Neural cell (in vitro differentiated cells): Measurements from ENCODE around the gene CHST8. TPM values are rescaled to one million over a fixed set of nuclear protein-coding genes. Genes with fewer than 3 reads are reported as not detected.

Experiments
- H2AFZ ChIP-seq: fragments of 200-600, 300-800 bp; sonication (generic), shearing (Covaris generic); 2 replicates; pipeline ENCODE4 v1.6.0; 2014; ENCODE audit warnings: low read depth, mild to moderate bottlenecking, antibody characterized with exemption, low read length, moderate library complexity
- H3F3A ChIP-seq: fragments of 200-600 bp; shearing (Covaris generic); 2 replicates; pipeline ENCODE4 v1.6.1; 2016; ENCODE audit warnings: mild to moderate bottlenecking, moderate library complexity, mixed read lengths, antibody characterized with exemption, low read length; ENCODE audit not compliant: insufficient read depth, poor library complexity, severe bottlenecking
- H3K27ac ChIP-seq: fragments of 200-600, 300-800 bp; sonication (generic), shearing (Covaris generic); 2 replicates; pipeline ENCODE4 v1.5.1; 2014; ENCODE audit warnings: mild to moderate bottlenecking, low read length, moderate library complexity
- H3K27me3 ChIP-seq: fragments of 300-800, 200-600 bp; sonication (generic), shearing (Covaris generic); 2 replicates; pipeline ENCODE4 v1.6.0; 2014; ENCODE audit warnings: mild to moderate bottlenecking, low read depth, low read length, moderate library complexity; ENCODE audit not compliant: insufficient read depth
- H3K36me3 ChIP-seq: fragments of 300-800, 200-600 bp; sonication (generic), shearing (Covaris generic); 2 replicates; pipeline ENCODE4 v1.5.1; 2014; ENCODE audit warnings: mild to moderate bottlenecking, antibody characterized with exemption, low read length, moderate library complexity; ENCODE audit not compliant: insufficient read depth
- H3K4me2 ChIP-seq: fragments of 300-800, 200-600 bp; sonication (generic), shearing (Covaris generic); 2 replicates; pipeline ENCODE4 v1.6.0; 2014; ENCODE audit warnings: mild to moderate bottlenecking, low read length
- H3K4me3 ChIP-seq: fragments of 300-800, 200-600 bp; sonication (generic), shearing (Covaris generic); 2 replicates; pipeline ENCODE4 v1.5.1; 2014; ENCODE audit warnings: mild to moderate bottlenecking, low read length, moderate library complexity
- H3K79me2 ChIP-seq: fragments of 200-600 bp; shearing (Covaris generic); replicated peaks from 2 replicates; pipeline ENCODE4 v1.6.0; 2014; ENCODE audit warnings: mild to moderate bottlenecking, low read length, moderate library complexity; ENCODE audit not compliant: insufficient read depth
- H3K9ac ChIP-seq: fragments of 300-800, 200-600 bp; sonication (generic), shearing (Covaris generic); 2 replicates; pipeline ENCODE4 v1.6.1; 2016; ENCODE audit warnings: mild to moderate bottlenecking, low read length, mixed read lengths
- H3K9me2 ChIP-seq: fragments of 200-600 bp; shearing (Covaris generic); 2 replicates; pipeline ENCODE4 v1.6.1; 2016; ENCODE audit warnings: mild to moderate bottlenecking, low read length, mixed read lengths; ENCODE audit not compliant: insufficient read depth
- H3K9me3 ChIP-seq: fragments of 200-600, 300-800 bp; sonication (generic), shearing (Covaris generic); 2 replicates; pipeline ENCODE4 v1.6.1; 2016; ENCODE audit warnings: mild to moderate bottlenecking, mixed run types, low read length, moderate library complexity, mixed read lengths
- H4K20me1 ChIP-seq: fragments of 200-600 bp; shearing (Covaris generic); 2 replicates; pipeline ENCODE4 v1.6.1; 2016; ENCODE audit warnings: mild to moderate bottlenecking, mixed run types; ENCODE audit not compliant: insufficient read depth
- EP300 ChIP-seq: fragments of 450-650 bp; conservative IDR thresholded peaks from 2 replicates; pipeline ENCODE4 v1.6.1; 2014; ENCODE audit warnings: antibody characterized with exemption, mild to moderate bottlenecking, moderate library complexity; ENCODE audit not compliant: poor library complexity, severe bottlenecking
- EZH2 ChIP-seq: fragments of 200-600, 300-800 bp; shearing (Covaris generic), sonication (generic); IDR thresholded peaks from 2 replicates; pipeline ENCODE4 v1.6.1; 2014; ENCODE audit warnings: antibody characterized with exemption, low read length, borderline replicate concordance, mild to moderate bottlenecking; ENCODE audit not compliant: insufficient read depth, poor library complexity, severe bottlenecking
- MXI1 ChIP-seq: fragments of 450-650 bp; conservative IDR thresholded peaks from 2 replicates; pipeline ENCODE4 v1.6.1; 2014; ENCODE audit warnings: antibody characterized with exemption, mild to moderate bottlenecking; ENCODE audit not compliant: poor library complexity, severe bottlenecking
- POLR2AphosphoS5 ChIP-seq: IDR thresholded peaks from 2 replicates; pipeline ENCODE4 v1.6.1; 2012
- RAD21 ChIP-seq: fragments of 450-650 bp; conservative IDR thresholded peaks from 2 replicates; pipeline ENCODE4 v1.6.1; 2014; ENCODE audit warnings: antibody characterized with exemption, mild to moderate bottlenecking, moderate library complexity
- SMC3 ChIP-seq: fragments of 450-650 bp; conservative IDR thresholded peaks from 2 replicates; pipeline ENCODE4 v1.6.1; 2014; ENCODE audit warnings: antibody characterized with exemption, mild to moderate bottlenecking, moderate library complexity; ENCODE audit not compliant: poor library complexity
- TAF1 ChIP-seq: IDR thresholded peaks from 2 replicates; pipeline ENCODE4 v1.6.1; 2012; ENCODE audit warnings: low read depth
- polyA plus RNA-seq: library from polyadenylated mRNA; depleted of rRNA; stranded (reverse); fragments of >200 nt; gene quantifications from 2 replicates; pipeline ENCODE4 v1.2.3, GENCODE V29; 2014
- TF ChIP-seq, protein P1 (sequence below): fragments of 450-650 bp; IDR thresholded peaks from 2 replicates; pipeline ENCODE4 v1.5.1; 2014; ENCODE audit warnings: antibody characterized with exemption, mild to moderate bottlenecking, moderate library complexity; ENCODE audit not compliant: poor library complexity, severe bottlenecking
- TF ChIP-seq, protein P2 (sequence below): IDR thresholded peaks from 2 replicates; pipeline ENCODE4 v1.6.1; 2012; ENCODE audit warnings: borderline replicate concordance

Gene CHST8
- polyA plus RNA-seq, 1 donor from 2014 or later, result 7.1 TPM

DNA sequence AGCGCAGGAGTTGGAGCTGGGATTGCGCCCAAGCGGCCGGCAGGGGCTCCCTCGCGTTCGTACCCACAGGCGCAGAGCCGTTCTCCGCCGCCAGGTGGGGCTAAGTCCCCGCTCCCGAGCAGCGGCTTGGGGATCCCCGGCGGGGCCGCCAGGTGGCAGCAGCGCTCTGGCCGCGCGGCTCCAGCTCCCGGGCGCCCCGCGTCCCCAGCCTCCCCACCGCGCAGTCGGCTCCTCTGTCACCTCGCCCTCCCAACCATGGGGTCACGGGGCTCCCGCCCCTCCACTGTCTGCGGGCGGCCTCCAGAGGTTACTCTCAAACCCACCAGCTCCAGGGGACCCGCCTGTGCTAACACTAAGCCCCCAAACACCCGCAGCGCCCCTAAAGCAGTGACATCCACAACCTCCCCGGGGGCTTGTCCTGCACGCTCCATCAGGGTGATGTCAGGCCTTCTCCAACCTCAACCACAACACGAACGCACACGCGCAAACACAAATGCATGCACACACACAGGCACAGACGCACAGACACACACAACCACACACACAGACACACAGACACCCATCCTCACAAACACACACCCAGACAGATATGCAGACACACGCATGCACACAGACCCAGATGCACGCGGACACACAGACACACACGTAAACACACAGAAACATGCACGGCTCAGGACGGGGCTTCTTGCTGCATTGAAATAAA is 156.5 kb downstream of the CHST8 start:
- H3K9ac ChIP-seq, result peak overlapping the region; percentile 38
- H3K79me2 ChIP-seq, result no peaks in the 10 kb centered on the region
- no peaks in the 10 kb centered on the region for H3K27me3 ChIP-seq
- no peaks in the 10 kb centered on the region for H3K9me2 ChIP-seq
- H3K36me3 ChIP-seq, result no peaks in the 10 kb centered on the region
- H2AFZ ChIP-seq, result no peak overlapping the region
- no peak overlapping the region for H3K27ac ChIP-seq
- no peaks in the 10 kb centered on the region for H3F3A ChIP-seq
- no peak for TF ChIP-seq EZH2
- TF ChIP-seq EP300, result peak; percentile 42
- TF ChIP-seq, protein P1, sequence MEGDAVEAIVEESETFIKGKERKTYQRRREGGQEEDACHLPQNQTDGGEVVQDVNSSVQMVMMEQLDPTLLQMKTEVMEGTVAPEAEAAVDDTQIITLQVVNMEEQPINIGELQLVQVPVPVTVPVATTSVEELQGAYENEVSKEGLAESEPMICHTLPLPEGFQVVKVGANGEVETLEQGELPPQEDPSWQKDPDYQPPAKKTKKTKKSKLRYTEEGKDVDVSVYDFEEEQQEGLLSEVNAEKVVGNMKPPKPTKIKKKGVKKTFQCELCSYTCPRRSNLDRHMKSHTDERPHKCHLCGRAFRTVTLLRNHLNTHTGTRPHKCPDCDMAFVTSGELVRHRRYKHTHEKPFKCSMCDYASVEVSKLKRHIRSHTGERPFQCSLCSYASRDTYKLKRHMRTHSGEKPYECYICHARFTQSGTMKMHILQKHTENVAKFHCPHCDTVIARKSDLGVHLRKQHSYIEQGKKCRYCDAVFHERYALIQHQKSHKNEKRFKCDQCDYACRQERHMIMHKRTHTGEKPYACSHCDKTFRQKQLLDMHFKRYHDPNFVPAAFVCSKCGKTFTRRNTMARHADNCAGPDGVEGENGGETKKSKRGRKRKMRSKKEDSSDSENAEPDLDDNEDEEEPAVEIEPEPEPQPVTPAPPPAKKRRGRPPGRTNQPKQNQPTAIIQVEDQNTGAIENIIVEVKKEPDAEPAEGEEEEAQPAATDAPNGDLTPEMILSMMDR, result peak; percentile 100
- TF ChIP-seq MXI1, result peak; percentile 62
- no peak for TF ChIP-seq TAF1
- TF ChIP-seq SMC3, result peak; percentile 100
- peak; percentile 19 for TF ChIP-seq POLR2AphosphoS5
- peak; percentile 100 for TF ChIP-seq RAD21
- H3K4me2 ChIP-seq, result no peak overlapping the region
- H4K20me1 ChIP-seq, result no peaks in the 10 kb centered on the region
- no peaks in the 10 kb centered on the region for H3K9me3 ChIP-seq
- H3K4me3 ChIP-seq, result peak overlapping the region; percentile 55

DNA sequence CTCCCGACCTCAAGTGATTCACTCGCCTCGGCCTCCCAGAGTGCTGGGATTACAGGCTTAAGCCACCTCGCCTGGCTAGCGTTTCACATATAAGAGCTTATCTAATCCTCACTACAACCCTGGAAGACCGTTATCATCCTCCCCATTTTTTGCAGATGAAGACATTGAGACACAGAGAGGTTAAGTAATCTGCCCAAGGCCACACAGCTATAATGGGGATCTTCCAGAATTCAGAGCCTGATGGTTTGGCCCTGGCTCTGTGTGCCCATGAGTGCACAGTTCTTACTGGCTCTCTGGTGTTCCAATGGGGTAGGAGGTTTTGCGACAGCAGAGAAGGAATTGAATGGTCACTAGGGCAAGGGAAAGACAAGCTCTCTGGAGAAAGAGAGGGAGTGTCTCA is 158.1 kb downstream of the CHST8 start:
- H3K4me2 ChIP-seq, result no peak overlapping the region
- no peak overlapping the region for H3K9ac ChIP-seq
- no peaks in the 10 kb centered on the region for H3K27me3 ChIP-seq
- H3K79me2 ChIP-seq, result no peaks in the 10 kb centered on the region
- H3K4me3 ChIP-seq, result no peak overlapping the region
- no peaks in the 10 kb centered on the region for H4K20me1 ChIP-seq
- no peak overlapping the region for H3K27ac ChIP-seq
- H2AFZ ChIP-seq, result no peak overlapping the region
- H3K36me3 ChIP-seq, result no peaks in the 10 kb centered on the region
- no peaks in the 10 kb centered on the region for H3K9me3 ChIP-seq
- H3F3A ChIP-seq, result no peaks in the 10 kb centered on the region
- H3K9me2 ChIP-seq, result no peaks in the 10 kb centered on the region
- TF ChIP-seq SMC3, result no peak
- no peak for TF ChIP-seq EZH2
- TF ChIP-seq, protein P2, sequence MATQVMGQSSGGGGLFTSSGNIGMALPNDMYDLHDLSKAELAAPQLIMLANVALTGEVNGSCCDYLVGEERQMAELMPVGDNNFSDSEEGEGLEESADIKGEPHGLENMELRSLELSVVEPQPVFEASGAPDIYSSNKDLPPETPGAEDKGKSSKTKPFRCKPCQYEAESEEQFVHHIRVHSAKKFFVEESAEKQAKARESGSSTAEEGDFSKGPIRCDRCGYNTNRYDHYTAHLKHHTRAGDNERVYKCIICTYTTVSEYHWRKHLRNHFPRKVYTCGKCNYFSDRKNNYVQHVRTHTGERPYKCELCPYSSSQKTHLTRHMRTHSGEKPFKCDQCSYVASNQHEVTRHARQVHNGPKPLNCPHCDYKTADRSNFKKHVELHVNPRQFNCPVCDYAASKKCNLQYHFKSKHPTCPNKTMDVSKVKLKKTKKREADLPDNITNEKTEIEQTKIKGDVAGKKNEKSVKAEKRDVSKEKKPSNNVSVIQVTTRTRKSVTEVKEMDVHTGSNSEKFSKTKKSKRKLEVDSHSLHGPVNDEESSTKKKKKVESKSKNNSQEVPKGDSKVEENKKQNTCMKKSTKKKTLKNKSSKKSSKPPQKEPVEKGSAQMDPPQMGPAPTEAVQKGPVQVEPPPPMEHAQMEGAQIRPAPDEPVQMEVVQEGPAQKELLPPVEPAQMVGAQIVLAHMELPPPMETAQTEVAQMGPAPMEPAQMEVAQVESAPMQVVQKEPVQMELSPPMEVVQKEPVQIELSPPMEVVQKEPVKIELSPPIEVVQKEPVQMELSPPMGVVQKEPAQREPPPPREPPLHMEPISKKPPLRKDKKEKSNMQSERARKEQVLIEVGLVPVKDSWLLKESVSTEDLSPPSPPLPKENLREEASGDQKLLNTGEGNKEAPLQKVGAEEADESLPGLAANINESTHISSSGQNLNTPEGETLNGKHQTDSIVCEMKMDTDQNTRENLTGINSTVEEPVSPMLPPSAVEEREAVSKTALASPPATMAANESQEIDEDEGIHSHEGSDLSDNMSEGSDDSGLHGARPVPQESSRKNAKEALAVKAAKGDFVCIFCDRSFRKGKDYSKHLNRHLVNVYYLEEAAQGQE, result no peak
- no peak for TF ChIP-seq POLR2AphosphoS5
- no peak for TF ChIP-seq TAF1
- TF ChIP-seq EP300, result no peak
- TF ChIP-seq, protein P1, result no peak
- no peak for TF ChIP-seq MXI1
- no peak for TF ChIP-seq RAD21
